Measurements from ENCODE around the gene GPSM3. TPM values are rescaled to one million over a fixed set of nuclear protein-coding genes. Genes with fewer than 3 reads are reported as not detected.

GPSM3 gene
- polyA plus RNA-seq, 1 donor (not counting 4 experiments of a cell fraction or from before 2014, with no cell fraction given), result 3.6 TPM

- Histone ChIP-seq H3K36me3 (ENCODE audit: control insufficient read depth in 2 of 2, extremely low read depth in 1 of 2, insufficient read depth in 2 of 2, low read length in 2 of 2) (no peaks in the 10 kb centered on the region), H2AFZ (ENCODE audit: control insufficient read depth, low read length) (no peak overlapping the region), H3K27me3 (ENCODE audit: control insufficient read depth, extremely low read depth, insufficient read depth, low read length) (peaks cover 5% of the 10 kb centered on the region), H3K27ac (ENCODE audit: control insufficient read depth, insufficient read depth, low read length) (no peak overlapping the region), H3K4me3 (ENCODE audit: control insufficient read depth in 2 of 3, extremely low read depth in 1 of 3, insufficient read depth in 2 of 3, low read depth in 1 of 3, low read length in 3 of 3) (no peak overlapping the region), H3K9me1 (ENCODE audit: control insufficient read depth, extremely low read depth, insufficient read depth, low read length) (no peaks in the 10 kb centered on the region), H3K9ac (ENCODE audit: control insufficient read depth, extremely low read depth, insufficient read depth, low read length) (no peak overlapping the region), H3K79me2 (ENCODE audit: control insufficient read depth, insufficient read depth, low read length) (no peaks in the 10 kb centered on the region), H4K20me1 (ENCODE audit: control insufficient read depth, extremely low read depth, insufficient read depth, low read length) (no peaks in the 10 kb centered on the region), H3K4me2 (ENCODE audit: control insufficient read depth, extremely low read depth, insufficient read depth, low read depth, low read length) (no peak overlapping the region), H3K4me1 (ENCODE audit: control insufficient read depth, extremely low read depth, insufficient read depth, low read length) (peaks cover 4% of the 10 kb centered on the region), H3K9me3 (ENCODE audit: control insufficient read depth, low read depth, low read length) (no peaks in the 10 kb centered on the region)
- dilution Hi-C loops (cut with MboI; ENCODE audit: extremely low pct_ligation_motif_present, low sequenced_read_pairs), result no loop called here
- DNase-seq (ENCODE audit: low read depth, low spot score) (no peak), FAIRE-seq (no peak)
- TF ChIP-seq CTCF (optimal IDR thresholded peaks at IDR 0.05 in 1 of 3, IDR thresholded peaks at IDR 0.05 in 1 of 3, conservative IDR thresholded peaks at IDR 0.05 in 1 of 3; ENCODE audit: extremely low read depth in 1 of 3, insufficient read depth in 2 of 3, low read length in 3 of 3), result no peak
- no peak for TF ChIP-seq EZH2 (IDR thresholded peaks at IDR 0.05; ENCODE audit: low read length)
These were observed 34.0 kb upstream of the GPSM3 start for GRCh38 chr6:32226434-32226833.

- DNase-seq (ENCODE audit: low read depth, low spot score) (no peak), FAIRE-seq (no peak)
- dilution Hi-C loops (cut with MboI; ENCODE audit: extremely low pct_ligation_motif_present, low sequenced_read_pairs), result no loop called here
- H3K9ac ChIP-seq (ENCODE audit: control insufficient read depth, extremely low read depth, insufficient read depth, low read length), result no peak overlapping the region
- H3K27ac ChIP-seq (ENCODE audit: control insufficient read depth, insufficient read depth, low read length), result no peak overlapping the region
- TF ChIP-seq EZH2 (IDR thresholded peaks at IDR 0.05; ENCODE audit: low read length) (no peak), CTCF (optimal IDR thresholded peaks at IDR 0.05 in 1 of 3, IDR thresholded peaks at IDR 0.05 in 1 of 3, conservative IDR thresholded peaks at IDR 0.05 in 1 of 3; ENCODE audit: extremely low read depth in 1 of 3, insufficient read depth in 2 of 3, low read length in 3 of 3) (no peak)
- H3K9me3 ChIP-seq (ENCODE audit: control insufficient read depth, low read depth, low read length), result no peaks in the 10 kb centered on the region
- peaks cover 4% of the 10 kb centered on the region for H3K4me1 ChIP-seq (ENCODE audit: control insufficient read depth, extremely low read depth, insufficient read depth, low read length)
- H3K36me3 ChIP-seq (ENCODE audit: control insufficient read depth in 2 of 2, extremely low read depth in 1 of 2, insufficient read depth in 2 of 2, low read length in 2 of 2), result no peaks in the 10 kb centered on the region
- no peak overlapping the region for H3K4me2 ChIP-seq (ENCODE audit: control insufficient read depth, extremely low read depth, insufficient read depth, low read depth, low read length)
- no peak overlapping the region for H2AFZ ChIP-seq (ENCODE audit: control insufficient read depth, low read length)
- no peaks in the 10 kb centered on the region for H3K9me1 ChIP-seq (ENCODE audit: control insufficient read depth, extremely low read depth, insufficient read depth, low read length)
- no peak overlapping the region for H3K4me3 ChIP-seq (ENCODE audit: control insufficient read depth in 2 of 3, extremely low read depth in 1 of 3, insufficient read depth in 2 of 3, low read depth in 1 of 3, low read length in 3 of 3)
- H4K20me1 ChIP-seq (ENCODE audit: control insufficient read depth, extremely low read depth, insufficient read depth, low read length), result no peaks in the 10 kb centered on the region
- H3K79me2 ChIP-seq (ENCODE audit: control insufficient read depth, insufficient read depth, low read length), result no peaks in the 10 kb centered on the region
- peaks cover 12% of the 10 kb centered on the region for H3K27me3 ChIP-seq (ENCODE audit: control insufficient read depth, extremely low read depth, insufficient read depth, low read length)
These were observed 32.3 kb upstream of the GPSM3 start for GRCh38 chr6:32224696-32225095.
